HL-60 (cell line): Measurements from ENCODE around the gene MICALL2.

Source experiments
- CTCF ChIP-seq: IDR thresholded peaks from one replicate; pipeline ENCODE4 v1.5.1; 2011; ENCODE audit warnings: low read length, control low read depth, inconsistent platforms; ENCODE audit not compliant: insufficient read depth
- POLR2AphosphoS5 ChIP-seq: IDR thresholded peaks from 2 replicates; pipeline ENCODE4 v1.6.1; 2012; ENCODE audit warnings: low read depth

GRCh38 chr7:1498370-1499305, 39.4 kb upstream of the MICALL2 start:
- TF ChIP-seq CTCF (no peak), POLR2AphosphoS5 (no peak)
